HG02623 (cell line): Measurements from ENCODE around the gene EXOC6.

Experiments
- ATAC-seq: cut with Tn5 transposase; IDR thresholded peaks from one replicate; pipeline ENCODE4 v1.9.1; 2021; ENCODE audit warnings: moderate library complexity; ENCODE audit not compliant: unreplicated experiment

EXOC6 gene

GRCh38 chr10:92832998-92833650, 15.2 kb upstream of the EXOC6 start:
- ATAC-seq, result no peak

DNA sequence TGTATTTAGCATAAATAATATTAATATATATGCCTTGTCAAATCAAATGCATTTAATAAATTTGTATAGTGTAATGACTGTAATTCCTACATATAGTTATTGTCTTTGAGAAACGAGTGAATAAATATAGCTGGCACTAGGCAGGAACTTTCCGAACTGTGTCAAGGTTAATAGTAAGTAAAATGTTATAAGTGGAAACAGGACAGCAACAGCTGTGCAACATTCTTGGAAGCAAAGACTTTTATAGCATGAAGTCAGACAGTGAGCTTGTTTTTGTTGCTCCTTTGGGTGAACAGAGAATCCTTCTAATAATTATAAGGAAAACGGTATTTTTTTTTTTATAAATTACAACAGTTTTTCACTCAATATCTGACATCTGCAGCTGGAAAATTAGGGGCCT, 14.0 kb upstream of the EXOC6 start:
- ATAC-seq, result no peak

- ATAC-seq, result no peak
These were observed 13.3 kb upstream of the EXOC6 start for GRCh38 chr10:92834986-92835385.

- ATAC-seq, result no peak
These were observed 10.9 kb upstream of the EXOC6 start for GRCh38 chr10:92837456-92837855.

DNA sequence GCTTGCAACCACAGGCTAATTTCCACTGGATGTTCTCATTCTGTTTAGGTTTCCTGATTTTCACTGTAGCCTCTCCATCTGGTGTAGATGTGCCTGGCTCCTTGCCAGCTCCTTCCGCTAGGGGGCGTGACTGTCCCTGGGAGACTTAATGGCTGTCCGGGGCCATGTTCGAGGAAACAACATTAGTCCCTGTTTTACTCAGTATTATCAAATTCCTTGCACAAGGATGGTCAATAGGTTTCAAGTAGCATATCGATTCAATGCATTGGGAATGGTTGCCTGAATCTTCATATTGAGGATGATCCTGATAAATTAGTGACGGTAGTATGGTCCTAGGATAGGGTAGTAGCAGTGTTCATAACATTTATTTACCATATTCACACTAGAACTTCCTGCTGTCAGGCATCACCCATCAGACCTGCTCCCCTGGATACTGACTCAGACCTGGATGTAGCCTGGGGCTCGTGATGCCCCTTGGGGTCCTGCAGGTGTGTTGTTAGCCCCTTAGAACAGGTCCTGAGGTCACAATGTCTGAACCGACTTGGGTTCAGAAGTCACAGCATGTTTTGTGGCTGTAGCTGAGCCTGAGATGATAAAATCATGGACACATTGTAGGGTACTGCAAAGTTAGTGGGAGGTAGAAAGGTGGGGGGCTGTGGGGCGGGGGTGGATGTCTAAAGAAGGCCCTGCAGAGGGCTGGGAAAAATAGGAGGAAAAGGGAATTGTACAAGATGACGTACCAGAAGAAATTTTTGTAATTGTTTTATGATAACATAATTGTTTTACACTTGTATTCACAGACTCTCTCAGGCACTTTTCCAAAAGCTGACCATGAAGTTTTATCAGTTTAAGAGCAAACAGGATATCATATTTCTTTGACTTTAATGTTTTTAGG, 8.9 kb upstream of the EXOC6 start:
- no peak for ATAC-seq

GRCh38 chr10:92844746-92845145, 3.6 kb upstream of the EXOC6 start:
- ATAC-seq, result no peak

DNA sequence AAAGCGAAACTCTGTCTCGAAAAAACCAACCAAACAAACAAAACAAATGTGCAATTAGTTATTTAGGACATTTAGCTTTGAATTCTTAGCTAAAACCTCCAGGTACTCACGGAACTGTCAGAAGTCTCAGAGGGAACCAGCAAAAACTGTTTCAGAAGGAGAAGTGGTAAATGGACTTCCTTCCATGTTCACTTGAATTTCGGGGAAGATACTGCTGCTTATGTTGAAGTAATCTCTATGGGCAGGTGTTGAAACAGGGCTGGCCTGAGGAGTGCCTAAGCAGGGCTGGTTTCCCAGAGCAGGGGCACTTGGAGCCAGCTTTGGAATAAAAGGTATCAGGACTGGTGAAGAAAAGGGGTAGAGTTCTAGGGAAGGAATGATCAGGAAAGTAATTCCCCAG, 2.4 kb upstream of the EXOC6 start:
- no peak for ATAC-seq

DNA sequence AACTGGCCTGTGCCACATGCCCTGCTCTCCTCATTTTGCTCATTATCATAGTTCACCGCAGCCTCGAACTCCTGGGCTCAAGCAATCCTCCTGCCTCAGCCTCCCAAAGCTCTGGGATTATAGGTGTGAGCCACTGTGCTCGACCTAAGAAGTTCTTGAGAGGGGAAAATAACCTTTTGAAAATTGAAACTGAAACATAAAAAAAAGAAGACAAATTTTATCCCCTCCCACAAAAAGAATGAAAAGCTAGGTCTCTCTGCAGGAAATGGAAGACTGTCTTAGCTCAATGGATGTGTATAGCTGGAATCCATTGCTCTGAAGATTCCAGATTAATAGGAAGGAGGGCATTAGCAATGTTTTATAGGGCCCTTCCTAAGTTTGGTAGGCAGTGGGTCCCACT, 2.0 kb upstream of the EXOC6 start:
- no peak for ATAC-seq

DNA sequence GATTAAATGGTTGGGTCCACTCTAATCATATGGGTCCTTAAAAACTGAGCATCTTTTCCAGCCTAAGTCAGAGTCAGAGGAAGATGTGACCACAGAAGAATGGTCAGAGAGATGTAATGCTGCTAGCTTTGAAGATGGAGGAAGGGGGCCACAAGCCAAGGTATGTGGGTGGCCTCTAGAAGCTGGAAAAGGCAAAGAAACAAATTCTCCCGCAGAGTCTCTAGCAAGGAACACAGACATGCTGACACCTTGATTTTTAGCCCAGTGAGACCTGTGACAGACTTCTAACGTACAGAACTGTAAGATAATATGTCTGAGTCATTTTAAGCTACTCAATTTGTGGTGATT, 1.5 kb upstream of the EXOC6 start:
- ATAC-seq, result no peak

GRCh38 chr10:92847202-92847864, 987 bp upstream of the EXOC6 start:
- no peak for ATAC-seq

- ATAC-seq, result no peak
These were observed 281 bp upstream of the EXOC6 start for GRCh38 chr10:92848037-92848440.

- ATAC-seq, result no peak
These were observed 860 bp downstream of the EXOC6 start for GRCh38 chr10:92849234-92849525.

DNA sequence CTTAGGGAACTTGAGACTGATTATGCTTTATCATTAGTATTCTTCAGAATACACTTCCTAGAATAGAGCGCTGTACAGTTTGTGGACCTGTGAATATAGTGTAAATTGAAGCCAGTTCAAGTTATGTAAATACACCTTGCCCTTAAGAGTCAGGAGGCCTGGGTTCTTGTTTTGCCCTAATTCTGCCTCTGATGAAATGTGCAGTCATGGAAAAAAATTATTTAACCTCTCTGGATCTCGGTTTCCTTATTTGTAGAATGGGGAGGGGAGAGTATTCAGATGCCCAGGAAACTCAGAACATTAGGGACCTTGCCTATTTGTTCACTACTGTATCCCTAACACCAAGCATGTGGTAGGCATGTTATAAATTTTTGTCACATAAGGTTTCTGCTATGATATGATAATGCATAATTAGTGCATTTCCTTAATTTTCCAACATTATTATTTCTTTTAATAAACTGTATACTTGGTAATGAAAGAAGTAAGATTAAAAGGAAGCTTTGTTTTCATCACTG, 1.3 kb downstream of the EXOC6 start:
- no peak for ATAC-seq

- ATAC-seq, result no peak
These were observed 1.9 kb downstream of the EXOC6 start for GRCh38 chr10:92850185-92850584.

GRCh38 chr10:92851003-92851402, 2.7 kb downstream of the EXOC6 start:
- ATAC-seq, result no peak

GRCh38 chr10:92855560-92855959, 7.2 kb downstream of the EXOC6 start:
- ATAC-seq, result no peak

DNA sequence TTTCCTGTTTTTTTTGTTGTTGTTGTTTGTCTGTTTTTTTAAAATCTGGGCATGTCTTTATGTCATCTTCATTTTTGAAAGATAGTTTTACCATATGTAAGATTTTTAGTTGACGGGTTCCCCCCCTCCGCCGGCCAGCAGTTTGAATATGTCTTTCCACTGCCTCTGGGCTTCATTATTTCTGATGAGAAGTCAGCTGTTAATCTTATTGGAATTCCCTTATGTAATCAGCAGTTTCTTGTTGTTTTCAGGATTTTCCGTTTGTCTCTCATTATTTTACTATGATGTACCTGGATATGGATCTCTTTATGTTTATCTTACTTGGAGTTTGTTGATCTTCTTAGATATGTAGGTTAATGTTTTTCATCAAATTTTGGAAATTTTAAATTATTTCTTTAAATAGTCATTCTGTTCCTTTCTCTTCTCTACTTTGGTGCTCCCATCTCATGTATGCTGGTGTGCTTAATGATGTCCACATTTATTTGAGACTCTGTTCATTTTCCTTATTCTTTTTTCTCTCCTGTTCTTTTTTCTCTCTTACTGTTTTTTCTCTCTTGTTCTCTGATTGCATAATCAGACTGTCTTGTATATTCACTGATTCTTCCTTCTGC, 9.7 kb downstream of the EXOC6 start:
- ATAC-seq, result no peak

- ATAC-seq, result no peak
These were observed 18.9 kb downstream of the EXOC6 start for GRCh38 chr10:92867235-92867634.

- no peak for ATAC-seq
These were observed 19.7 kb downstream of the EXOC6 start for GRCh38 chr10:92868036-92868435.

GRCh38 chr10:92868557-92868956, 20.2 kb downstream of the EXOC6 start:
- ATAC-seq, result no peak

- no peak for ATAC-seq
These were observed 24.7 kb downstream of the EXOC6 start for GRCh38 chr10:92873029-92873428.
